Measurements from ENCODE around the gene PSME4. TPM values are rescaled to one million over a fixed set of nuclear protein-coding genes. Genes with fewer than 3 reads are reported as not detected.

Gene PSME4
- total and polyA plus RNA-seq, 2 of the 13 experiments (the other 11 are each of a cell fraction or from before 2014, with no cell fraction given): 52.1 to 77.8 TPM

GRCh38 chr2:53826587-53827397 lies 144.0 kb downstream of the PSME4 start (continued):
- TF ChIP-seq, protein P1, sequence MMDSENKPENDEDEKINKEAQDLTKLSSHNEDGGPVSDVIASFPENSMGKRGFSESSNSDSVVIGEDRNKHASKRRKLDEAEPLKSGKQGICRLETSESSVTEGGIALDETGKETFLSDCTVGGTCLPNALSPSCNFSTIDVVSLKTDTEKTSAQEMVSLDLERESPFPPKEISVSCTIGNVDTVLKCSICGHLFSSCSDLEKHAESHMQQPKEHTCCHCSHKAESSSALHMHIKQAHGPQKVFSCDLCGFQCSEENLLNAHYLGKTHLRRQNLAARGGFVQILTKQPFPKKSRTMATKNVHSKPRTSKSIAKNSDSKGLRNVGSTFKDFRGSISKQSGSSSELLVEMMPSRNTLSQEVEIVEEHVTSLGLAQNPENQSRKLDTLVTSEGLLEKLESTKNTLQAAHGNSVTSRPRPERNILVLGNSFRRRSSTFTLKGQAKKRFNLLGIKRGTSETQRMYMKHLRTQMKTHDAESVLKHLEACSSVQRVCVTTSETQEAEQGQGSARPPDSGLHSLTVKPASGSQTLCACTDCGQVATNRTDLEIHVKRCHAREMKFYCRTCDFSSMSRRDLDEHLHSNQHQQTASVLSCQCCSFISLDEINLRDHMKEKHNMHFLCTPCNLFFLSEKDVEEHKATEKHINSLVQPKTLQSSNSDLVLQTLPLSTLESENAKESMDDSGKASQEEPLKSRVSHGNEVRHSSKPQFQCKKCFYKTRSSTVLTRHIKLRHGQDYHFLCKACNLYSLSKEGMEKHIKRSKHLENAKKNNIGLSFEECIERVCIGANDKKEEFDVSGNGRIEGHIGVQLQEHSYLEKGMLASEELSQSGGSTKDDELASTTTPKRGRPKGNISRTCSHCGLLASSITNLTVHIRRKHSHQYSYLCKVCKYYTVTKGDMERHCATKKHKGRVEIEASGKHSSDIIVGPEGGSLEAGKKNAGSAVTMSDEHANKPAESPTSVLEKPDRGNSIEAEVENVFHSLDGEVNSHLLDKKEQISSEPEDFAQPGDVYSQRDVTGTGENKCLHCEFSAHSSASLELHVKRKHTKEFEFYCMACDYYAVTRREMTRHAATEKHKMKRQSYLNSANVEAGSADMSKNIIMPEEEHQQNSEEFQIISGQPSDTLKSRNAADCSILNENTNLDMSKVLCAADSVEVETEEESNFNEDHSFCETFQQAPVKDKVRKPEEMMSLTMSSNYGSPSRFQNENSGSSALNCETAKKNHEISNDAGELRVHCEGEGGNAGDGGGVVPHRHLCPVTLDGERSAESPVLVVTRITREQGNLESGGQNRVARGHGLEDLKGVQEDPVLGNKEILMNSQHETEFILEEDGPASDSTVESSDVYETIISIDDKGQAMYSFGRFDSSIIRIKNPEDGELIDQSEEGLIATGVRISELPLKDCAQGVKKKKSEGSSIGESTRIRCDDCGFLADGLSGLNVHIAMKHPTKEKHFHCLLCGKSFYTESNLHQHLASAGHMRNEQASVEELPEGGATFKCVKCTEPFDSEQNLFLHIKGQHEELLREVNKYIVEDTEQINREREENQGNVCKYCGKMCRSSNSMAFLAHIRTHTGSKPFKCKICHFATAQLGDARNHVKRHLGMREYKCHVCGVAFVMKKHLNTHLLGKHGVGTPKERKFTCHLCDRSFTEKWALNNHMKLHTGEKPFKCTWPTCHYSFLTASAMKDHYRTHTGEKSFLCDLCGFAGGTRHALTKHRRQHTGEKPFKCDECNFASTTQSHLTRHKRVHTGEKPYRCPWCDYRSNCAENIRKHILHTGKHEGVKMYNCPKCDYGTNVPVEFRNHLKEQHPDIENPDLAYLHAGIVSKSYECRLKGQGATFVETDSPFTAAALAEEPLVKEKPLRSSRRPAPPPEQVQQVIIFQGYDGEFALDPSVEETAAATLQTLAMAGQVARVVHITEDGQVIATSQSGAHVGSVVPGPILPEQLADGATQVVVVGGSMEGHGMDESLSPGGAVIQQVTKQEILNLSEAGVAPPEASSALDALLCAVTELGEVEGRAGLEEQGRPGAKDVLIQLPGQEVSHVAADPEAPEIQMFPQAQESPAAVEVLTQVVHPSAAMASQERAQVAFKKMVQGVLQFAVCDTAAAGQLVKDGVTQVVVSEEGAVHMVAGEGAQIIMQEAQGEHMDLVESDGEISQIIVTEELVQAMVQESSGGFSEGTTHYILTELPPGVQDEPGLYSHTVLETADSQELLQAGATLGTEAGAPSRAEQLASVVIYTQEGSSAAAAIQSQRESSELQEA (CRISPR knock-in tag; IDR thresholded peaks at IDR 0.05; ENCODE audit: not compliant biosample characterization): no peak
- peak; percentile 60; the same call in 1 of the 2 replicates for TF ChIP-seq ZNF574 (CRISPR knock-in tag; IDR thresholded peaks at IDR 0.05)
- TF ChIP-seq RBM39 (IDR thresholded peaks at IDR 0.05; ENCODE audit: low read depth, low read length, poor library complexity, severe bottlenecking): no peak
- no peak for TF ChIP-seq ZNF501 (CRISPR knock-in tag; IDR thresholded peaks at IDR 0.05)
- TF ChIP-seq, protein P2, sequence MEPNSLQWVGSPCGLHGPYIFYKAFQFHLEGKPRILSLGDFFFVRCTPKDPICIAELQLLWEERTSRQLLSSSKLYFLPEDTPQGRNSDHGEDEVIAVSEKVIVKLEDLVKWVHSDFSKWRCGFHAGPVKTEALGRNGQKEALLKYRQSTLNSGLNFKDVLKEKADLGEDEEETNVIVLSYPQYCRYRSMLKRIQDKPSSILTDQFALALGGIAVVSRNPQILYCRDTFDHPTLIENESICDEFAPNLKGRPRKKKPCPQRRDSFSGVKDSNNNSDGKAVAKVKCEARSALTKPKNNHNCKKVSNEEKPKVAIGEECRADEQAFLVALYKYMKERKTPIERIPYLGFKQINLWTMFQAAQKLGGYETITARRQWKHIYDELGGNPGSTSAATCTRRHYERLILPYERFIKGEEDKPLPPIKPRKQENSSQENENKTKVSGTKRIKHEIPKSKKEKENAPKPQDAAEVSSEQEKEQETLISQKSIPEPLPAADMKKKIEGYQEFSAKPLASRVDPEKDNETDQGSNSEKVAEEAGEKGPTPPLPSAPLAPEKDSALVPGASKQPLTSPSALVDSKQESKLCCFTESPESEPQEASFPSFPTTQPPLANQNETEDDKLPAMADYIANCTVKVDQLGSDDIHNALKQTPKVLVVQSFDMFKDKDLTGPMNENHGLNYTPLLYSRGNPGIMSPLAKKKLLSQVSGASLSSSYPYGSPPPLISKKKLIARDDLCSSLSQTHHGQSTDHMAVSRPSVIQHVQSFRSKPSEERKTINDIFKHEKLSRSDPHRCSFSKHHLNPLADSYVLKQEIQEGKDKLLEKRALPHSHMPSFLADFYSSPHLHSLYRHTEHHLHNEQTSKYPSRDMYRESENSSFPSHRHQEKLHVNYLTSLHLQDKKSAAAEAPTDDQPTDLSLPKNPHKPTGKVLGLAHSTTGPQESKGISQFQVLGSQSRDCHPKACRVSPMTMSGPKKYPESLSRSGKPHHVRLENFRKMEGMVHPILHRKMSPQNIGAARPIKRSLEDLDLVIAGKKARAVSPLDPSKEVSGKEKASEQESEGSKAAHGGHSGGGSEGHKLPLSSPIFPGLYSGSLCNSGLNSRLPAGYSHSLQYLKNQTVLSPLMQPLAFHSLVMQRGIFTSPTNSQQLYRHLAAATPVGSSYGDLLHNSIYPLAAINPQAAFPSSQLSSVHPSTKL (CRISPR knock-in tag; IDR thresholded peaks at IDR 0.05): peak; percentile 99
- TF ChIP-seq EHMT2 (IDR thresholded peaks at IDR 0.05; ENCODE audit: borderline replicate concordance, low read depth, low read length): peak; percentile 94; the same call in 1 of the 2 replicates
- TF ChIP-seq WIZ (CRISPR knock-in tag; IDR thresholded peaks at IDR 0.05): no peak
- peak; percentile 76 for TF ChIP-seq ZNF792 (CRISPR knock-in tag; IDR thresholded peaks at IDR 0.05)
- no peak for TF ChIP-seq NRL (CRISPR knock-in tag; IDR thresholded peaks at IDR 0.05; ENCODE audit: borderline replicate concordance)
- peak; percentile 91 for TF ChIP-seq ASH2L (IDR thresholded peaks at IDR 0.05; ENCODE audit: insufficient read length, low read depth, low read length)
- TF ChIP-seq ZNF672 (CRISPR knock-in tag; IDR thresholded peaks at IDR 0.05): no peak
- TF ChIP-seq ZNF563 (CRISPR knock-in tag; IDR thresholded peaks at IDR 0.05): no peak
- peak; percentile 100 for TF ChIP-seq NCOA2 (CRISPR knock-in tag; IDR thresholded peaks at IDR 0.05)

Measured in HepG2 (cell line).